Tibial nerve (tissue), 4 donors: ENCODE data around the gene GPR89A. TPM values are rescaled to one million over a fixed set of nuclear protein-coding genes. Genes with fewer than 3 reads are reported as not detected.
"Not testable (repeated sequence)": the region's sequence is repeated elsewhere in the genome, so short reads cannot be mapped to it uniquely, and the experiment has no call there.

Source experiments
- DNase-seq, 2 donors: peaks; one replicate each; pipeline ENCODE4 v3.0.0-alpha.2; 2019; ENCODE audit warnings: low spot score in 2 of 2
- H3K27ac ChIP-seq, 4 donors: fragments of 200-600 bp; sonication (generic) in 3 of 4; one replicate each; pipeline ENCODE4 v1.5.1; 2017 to 2019; ENCODE audit warnings: mild to moderate bottlenecking in 1 of 4
- H3K27me3 ChIP-seq, 2 donors: fragments of 200-600 bp; sonication (generic) in 1 of 2; one replicate each; pipeline versions ENCODE4 v1.5.1 to v1.6.0; 2017 to 2019
- H3K36me3 ChIP-seq, 3 donors: fragments of 200-600 bp; sonication (generic); one replicate each; pipeline ENCODE4 v1.5.1; 2018 to 2019
- H3K4me1 ChIP-seq, 4 donors: fragments of 200-600 bp; sonication (generic) in 3 of 4; one replicate each; pipeline ENCODE4 v1.5.1; 2017 to 2019
- H3K4me3 ChIP-seq, 4 donors: fragments of 200-600 bp; sonication (generic) in 3 of 4; one replicate each; pipeline ENCODE4 v1.5.1; 2017 to 2019; ENCODE audit warnings: mild to moderate bottlenecking in 1 of 4, moderate library complexity in 1 of 4
- H3K9me3 ChIP-seq, 4 donors: fragments of 200-600 bp; sonication (generic) in 3 of 4; one replicate each; pipeline ENCODE4 v1.5.1; 2017 to 2019
- EP300 ChIP-seq, 2 donors: sonication (generic); formaldehyde crosslinking; IDR thresholded peaks; one replicate each; pipeline ENCODE4 v1.6.1; 2017; ENCODE audit warnings: antibody characterized with exemption in 2 of 2, mild to moderate bottlenecking in 1 of 2
- POLR2A ChIP-seq, 2 donors: fragments of 450-650 bp; IDR thresholded peaks; one replicate each; pipeline ENCODE4 v1.6.1; 2017; ENCODE audit warnings: antibody characterized with exemption in 2 of 2, mild to moderate bottlenecking in 2 of 2, moderate library complexity in 2 of 2
- WGBS, 2 donors: methylation state at CpG; one replicate each; pipeline ENCODE4 v1.1.5; 2018; 5-methylcytosine and 5-hydroxymethylcytosine counted together
- total RNA-seq, 4 donors: library from RNA; depleted of rRNA; stranded (reverse); fragments of >200 nt; gene quantifications; one replicate each; pipeline ENCODE4 v1.1.0, GENCODE V29; 2016
- TF ChIP-seq, protein P1 (sequence below), 5 experiments: fragments of 200-600 bp in 3 of 5; fragments of 450-650 bp in 2 of 5; sonication (generic) in 3 of 5; IDR thresholded peaks; one replicate each; pipeline ENCODE4 v1.5.1; 2016 to 2019; ENCODE audit warnings: antibody characterized with exemption in 5 of 5, mild to moderate bottlenecking in 3 of 5, moderate library complexity in 2 of 5

GPR89A gene
- total RNA-seq, result 10 to 100 TPM; 20.4 to 51.6 (median 33.1) TPM

DNA sequence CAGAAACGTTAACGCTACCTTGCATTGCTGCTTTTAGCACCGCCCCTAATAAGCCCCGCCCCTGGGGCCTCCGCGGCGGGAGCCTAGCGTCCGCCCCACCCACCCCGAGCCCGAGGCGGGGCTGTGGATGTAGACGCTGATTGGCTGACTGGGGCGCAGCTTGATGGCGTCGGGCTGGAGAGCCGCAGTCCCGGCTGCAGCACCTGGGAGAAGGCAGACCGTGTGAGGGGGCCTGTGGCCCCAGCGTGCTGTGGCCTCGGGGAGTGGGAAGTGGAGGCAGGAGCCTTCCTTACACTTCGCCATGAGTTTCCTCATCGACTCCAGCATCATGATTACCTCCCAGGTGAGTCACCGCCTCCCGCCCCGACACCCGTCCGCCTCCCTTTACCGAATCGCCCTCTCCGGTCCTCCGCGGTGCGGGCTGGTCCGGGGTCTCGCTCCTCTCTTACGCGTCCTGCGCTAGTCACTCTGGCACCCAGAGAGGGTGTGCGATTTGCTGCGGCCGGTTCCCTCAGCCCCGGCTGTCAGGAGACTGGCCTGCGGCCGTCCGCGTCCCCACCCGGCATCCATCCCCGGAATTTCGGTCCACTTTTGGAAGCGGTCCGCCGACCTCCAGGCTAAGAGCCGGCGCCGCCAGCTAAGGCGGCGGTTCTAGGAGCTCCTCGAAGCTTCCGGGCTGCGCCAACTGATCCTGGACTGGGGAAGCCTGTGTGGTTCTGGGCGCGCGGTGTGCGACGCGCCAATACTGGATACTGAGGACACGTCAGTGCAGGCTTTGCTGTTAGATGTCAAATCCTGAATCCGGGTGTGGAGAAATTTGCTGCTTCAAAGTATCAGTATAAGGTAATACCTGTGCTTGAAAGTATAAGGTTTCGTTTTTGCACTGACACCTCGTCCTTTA lies at the start of gene GPR89A:
Gene GPR89A (plus strand): TSS at position 156 of the 901 bp plus-strand sequence. CDS start 146 bp downstream, at position 302.
- 1% methylated on average over 34 of the region's 71 CpGs; no CpG with 5 or more reads in 1 of the 2 donors for WGBS, 2 donors
- Histone ChIP-seq H3K4me1 (peaks cover 0 to 13% (median 3%) of the 10 kb centered on the region in 4 donors), H3K27ac (peak within 1 kb of the TSS in 3 of 4 donors; percentile 60 to 84 (median 79)), H3K4me3 (peak within 1 kb of the TSS; percentile 48 to 86 (median 74))
- DNase-seq, result peak; percentile 88 to 90
- TF ChIP-seq EP300 (IDR thresholded peaks at IDR 0.05), result peak in 1 of 2 donors; percentile 71
- TF ChIP-seq, protein P1, sequence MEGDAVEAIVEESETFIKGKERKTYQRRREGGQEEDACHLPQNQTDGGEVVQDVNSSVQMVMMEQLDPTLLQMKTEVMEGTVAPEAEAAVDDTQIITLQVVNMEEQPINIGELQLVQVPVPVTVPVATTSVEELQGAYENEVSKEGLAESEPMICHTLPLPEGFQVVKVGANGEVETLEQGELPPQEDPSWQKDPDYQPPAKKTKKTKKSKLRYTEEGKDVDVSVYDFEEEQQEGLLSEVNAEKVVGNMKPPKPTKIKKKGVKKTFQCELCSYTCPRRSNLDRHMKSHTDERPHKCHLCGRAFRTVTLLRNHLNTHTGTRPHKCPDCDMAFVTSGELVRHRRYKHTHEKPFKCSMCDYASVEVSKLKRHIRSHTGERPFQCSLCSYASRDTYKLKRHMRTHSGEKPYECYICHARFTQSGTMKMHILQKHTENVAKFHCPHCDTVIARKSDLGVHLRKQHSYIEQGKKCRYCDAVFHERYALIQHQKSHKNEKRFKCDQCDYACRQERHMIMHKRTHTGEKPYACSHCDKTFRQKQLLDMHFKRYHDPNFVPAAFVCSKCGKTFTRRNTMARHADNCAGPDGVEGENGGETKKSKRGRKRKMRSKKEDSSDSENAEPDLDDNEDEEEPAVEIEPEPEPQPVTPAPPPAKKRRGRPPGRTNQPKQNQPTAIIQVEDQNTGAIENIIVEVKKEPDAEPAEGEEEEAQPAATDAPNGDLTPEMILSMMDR (IDR thresholded peaks at IDR 0.05), result peak in 1 of 5 experiments; percentile 15
- peak in 1 of 2 donors; percentile 73 for TF ChIP-seq POLR2A (IDR thresholded peaks at IDR 0.05)
- H3K9me3 ChIP-seq, H3K36me3 ChIP-seq, H3K27me3 ChIP-seq: not testable (repeated sequence)

DNA sequence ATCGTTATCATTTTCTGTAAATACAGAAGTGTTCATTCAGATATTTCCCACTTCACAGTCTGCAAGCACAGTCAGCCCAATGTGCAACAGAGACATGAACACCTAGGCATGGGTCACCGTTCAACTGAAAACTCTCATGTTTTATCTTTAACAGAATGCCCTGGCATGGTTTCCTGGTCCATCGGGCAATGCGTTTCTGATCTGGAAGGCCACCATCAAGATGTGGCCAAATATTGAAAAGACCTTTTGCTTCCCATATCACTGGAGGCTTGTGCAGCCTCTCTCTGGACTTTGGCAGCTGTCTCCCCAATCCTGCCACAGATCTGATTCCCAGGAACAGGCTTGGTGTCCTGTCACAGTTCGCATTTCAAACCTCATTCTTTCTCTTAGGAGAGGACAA lies 21.0 kb upstream of the GPR89A start:
- not testable (repeated sequence) for DNase-seq, H3K27me3 ChIP-seq, H3K27ac ChIP-seq, H3K4me3 ChIP-seq, H3K4me1 ChIP-seq, H3K36me3 ChIP-seq, H3K9me3 ChIP-seq
- 95 to 96% methylated on average over 5 of the region's 5 CpGs for WGBS, 2 donors

DNA sequence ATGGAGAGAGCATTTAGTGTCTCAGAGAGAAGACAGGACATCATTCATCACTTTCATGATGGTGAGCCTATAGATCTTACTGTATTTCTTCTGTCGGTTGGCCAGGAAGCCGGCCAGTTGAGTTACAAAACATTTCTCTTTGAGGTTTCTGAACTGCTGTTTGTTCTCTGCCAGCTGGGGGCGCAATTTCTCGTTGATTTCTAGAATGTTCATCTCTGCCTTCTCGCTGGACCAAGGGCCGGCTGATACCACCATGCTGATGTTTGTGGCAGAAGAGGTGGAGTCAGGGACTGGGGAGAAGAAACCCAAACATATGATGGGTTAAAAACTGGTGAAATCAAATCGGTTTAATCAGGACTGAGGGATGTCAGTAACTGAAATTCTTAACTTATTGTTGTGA lies 17.0 kb upstream of the GPR89A start:
- not testable (repeated sequence) for DNase-seq, H3K27ac ChIP-seq, H3K36me3 ChIP-seq, H3K4me3 ChIP-seq, H3K4me1 ChIP-seq, H3K9me3 ChIP-seq, H3K27me3 ChIP-seq
- 2 to 6% methylated on average over 3 to 7 of the region's 7 CpGs for WGBS, 2 donors

- not testable (repeated sequence) for H3K36me3 ChIP-seq, H3K4me3 ChIP-seq, H3K9me3 ChIP-seq, H3K27ac ChIP-seq, H3K27me3 ChIP-seq, DNase-seq, H3K4me1 ChIP-seq
Observed at GRCh38 chr1:145592347-145592746, 15.4 kb upstream of the GPR89A start.

GRCh38 chr1:145595421-145595820 lies 12.4 kb upstream of the GPR89A start:
- H3K9me3 ChIP-seq, H3K4me3 ChIP-seq, H3K36me3 ChIP-seq, H3K27me3 ChIP-seq, DNase-seq, H3K4me1 ChIP-seq, H3K27ac ChIP-seq: not testable (repeated sequence)

DNA sequence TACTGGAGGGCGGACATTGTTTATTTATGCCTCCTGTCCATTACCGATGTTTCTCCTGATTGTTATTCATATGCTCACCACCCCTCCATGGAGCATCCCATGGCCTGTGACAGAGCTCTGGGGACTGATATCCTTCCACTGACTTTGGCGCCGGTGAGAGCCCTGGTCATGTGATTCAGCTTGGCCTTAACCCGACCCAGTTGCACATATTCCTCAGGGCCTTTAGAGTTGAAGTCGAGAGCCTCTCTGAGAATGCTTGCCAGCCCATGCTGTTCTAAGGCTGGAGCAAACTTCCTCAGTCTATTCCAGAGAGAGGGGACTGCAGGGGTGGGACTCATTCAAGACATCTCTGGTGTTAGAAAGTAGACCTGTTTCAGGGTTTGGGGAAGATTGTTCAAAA lies 11.6 kb upstream of the GPR89A start:
- not testable (repeated sequence) for H3K9me3 ChIP-seq, H3K36me3 ChIP-seq, H3K4me3 ChIP-seq, DNase-seq, H3K27ac ChIP-seq, H3K27me3 ChIP-seq, H3K4me1 ChIP-seq
- 49 to 63% methylated on average over 6 of the region's 6 CpGs for WGBS, 2 donors

DNA sequence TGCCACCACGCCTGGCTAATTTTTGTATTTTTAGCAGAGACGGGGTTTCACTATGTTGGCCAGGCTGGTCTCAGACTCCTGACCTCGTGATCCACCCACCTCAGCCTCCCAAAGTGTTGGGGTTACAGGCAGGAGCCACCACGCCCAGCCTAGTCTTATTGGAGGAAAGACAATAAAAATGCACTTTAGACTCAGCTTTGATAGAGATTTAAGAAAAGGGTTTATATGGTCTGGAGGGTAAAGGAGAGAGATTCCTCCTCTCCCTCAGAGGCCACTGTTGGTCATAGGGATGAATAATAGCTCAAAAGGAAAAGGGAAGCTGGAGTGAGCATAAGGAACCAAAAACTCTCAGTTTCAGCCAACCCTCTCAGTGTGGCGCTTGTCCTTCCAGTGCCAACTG lies 8.4 kb upstream of the GPR89A start:
- not testable (repeated sequence) for H3K36me3 ChIP-seq, DNase-seq, H3K27me3 ChIP-seq, H3K9me3 ChIP-seq, H3K27ac ChIP-seq, H3K4me1 ChIP-seq, H3K4me3 ChIP-seq
- 67 to 78% methylated on average over 5 of the region's 5 CpGs for WGBS, 2 donors

GRCh38 chr1:145601593-145601992 lies 6.2 kb upstream of the GPR89A start:
- H3K27me3 ChIP-seq, result no peaks in the 10 kb centered on the region
- no peak for DNase-seq
- no peaks in the 10 kb centered on the region for H3K36me3 ChIP-seq
- TF ChIP-seq POLR2A (IDR thresholded peaks at IDR 0.05), result no peak
- TF ChIP-seq EP300 (IDR thresholded peaks at IDR 0.05), result no peak
- TF ChIP-seq, protein P1 (IDR thresholded peaks at IDR 0.05), result no peak
- WGBS, 2 donors, result 68 to 90% methylated on average over 1 of the region's 1 CpG
- no peaks in the 10 kb centered on the region for H3K9me3 ChIP-seq
- H3K27ac ChIP-seq, result no peak overlapping the region
- no peak overlapping the region for H3K4me3 ChIP-seq
- H3K4me1 ChIP-seq, result no peaks in the 10 kb centered on the region

DNA sequence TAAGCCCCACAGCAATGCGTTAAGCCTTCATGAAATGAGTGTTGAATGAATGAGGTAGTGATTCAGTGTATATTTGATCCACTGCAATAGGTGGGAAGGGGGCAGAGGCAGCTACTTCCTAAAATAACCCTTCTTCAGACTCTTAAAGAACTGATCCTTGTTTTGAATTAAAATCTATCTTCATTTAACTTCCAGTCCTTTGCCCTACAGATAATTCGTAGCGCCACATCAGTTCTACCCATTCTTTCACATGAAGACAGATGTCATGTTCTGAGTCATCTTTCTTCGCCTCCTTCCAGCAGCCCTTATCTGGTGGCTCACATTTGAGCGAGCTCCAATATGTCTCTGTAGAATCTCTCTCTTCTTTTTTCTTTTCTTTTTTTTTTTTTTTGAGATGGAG lies 948 bp upstream of the GPR89A start:
- not testable (repeated sequence) for H3K36me3 ChIP-seq, DNase-seq, H3K4me3 ChIP-seq, H3K27ac ChIP-seq, H3K9me3 ChIP-seq, H3K27me3 ChIP-seq
- H3K4me1 ChIP-seq, result peaks cover 0 to 13% (median 3%) of the 10 kb centered on the region in 4 donors
- 87 to 98% methylated on average over 4 to 5 of the region's 5 CpGs for WGBS, 2 donors

DNA sequence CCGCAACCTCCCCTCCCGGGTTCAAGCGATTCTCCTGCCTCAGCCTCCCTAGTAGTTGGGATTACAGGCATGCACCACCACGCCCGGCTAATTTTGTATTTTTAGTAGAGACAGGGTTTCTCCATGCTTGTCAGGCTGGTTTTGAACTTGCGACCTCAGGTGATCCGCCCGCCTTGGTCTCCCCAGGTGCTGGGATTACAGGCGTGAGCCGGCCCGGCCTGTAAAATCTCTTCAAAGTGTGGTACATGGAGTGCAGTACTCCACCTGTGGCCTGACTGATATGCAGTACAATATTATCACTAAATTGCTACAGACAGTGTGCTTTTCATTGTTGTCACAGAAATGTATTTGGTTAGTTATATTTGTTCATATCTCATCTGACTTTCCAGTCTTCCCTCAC lies 499 bp upstream of the GPR89A start:
- not testable (repeated sequence) for H3K4me3 ChIP-seq, H3K9me3 ChIP-seq, H3K27me3 ChIP-seq, H3K27ac ChIP-seq, H3K36me3 ChIP-seq, DNase-seq
- H3K4me1 ChIP-seq, result peaks cover 0 to 13% (median 3%) of the 10 kb centered on the region in 4 donors
- WGBS, 2 donors, result 100% methylated on average over 6 of the region's 11 CpGs; no CpG with 5 or more reads in 1 of the 2 donors

- H3K36me3 ChIP-seq, H3K9me3 ChIP-seq, H3K27ac ChIP-seq, H3K4me3 ChIP-seq, H3K27me3 ChIP-seq, DNase-seq: not testable (repeated sequence)
- 85 to 87% methylated on average over 2 of the region's 2 CpGs for WGBS, 2 donors
- peaks cover 0 to 13% (median 3%) of the 10 kb centered on the region in 4 donors for H3K4me1 ChIP-seq
Observed at GRCh38 chr1:145610744-145611143, 3.0 kb downstream of the GPR89A start.
